NCI-H2081 (cell line): ENCODE data around the gene PDP2.

Experiments used
- DNase-seq, 2 experiments: peaks; one replicate each; lab custom pipeline; 2025; lab: John Stamatoyannopoulos, UW

PDP2 gene

GRCh38 chr16:66935314-66936011, 55.1 kb downstream of the PDP2 start, which contains the start of gene CES2:
TSS of gene CES2 (plus strand) at chr16:66935516. CDS start at chr16:66935636, 120 bp downstream.
- DNase-seq: no peak

DNA sequence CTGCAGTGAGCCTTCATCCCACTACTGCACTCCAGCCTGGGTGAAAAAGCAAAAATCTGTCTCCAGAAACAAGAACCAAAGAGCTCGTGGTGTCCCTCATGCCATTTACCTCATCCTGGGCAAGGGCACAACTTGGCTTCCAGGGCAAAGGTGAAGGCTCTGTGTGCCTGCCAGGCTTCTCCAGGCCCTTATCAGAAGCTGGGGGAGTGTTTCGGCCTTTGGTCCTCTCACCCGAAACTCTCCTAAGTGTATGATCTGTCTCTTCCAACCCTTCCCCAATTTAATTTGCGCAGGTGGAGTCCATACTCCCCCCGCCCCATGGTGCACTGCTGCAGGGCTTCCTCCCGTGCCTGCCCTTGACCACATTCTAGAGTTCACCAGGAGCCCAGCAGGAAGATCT, 56.1 kb downstream of the PDP2 start:
- no peak for DNase-seq

DNA sequence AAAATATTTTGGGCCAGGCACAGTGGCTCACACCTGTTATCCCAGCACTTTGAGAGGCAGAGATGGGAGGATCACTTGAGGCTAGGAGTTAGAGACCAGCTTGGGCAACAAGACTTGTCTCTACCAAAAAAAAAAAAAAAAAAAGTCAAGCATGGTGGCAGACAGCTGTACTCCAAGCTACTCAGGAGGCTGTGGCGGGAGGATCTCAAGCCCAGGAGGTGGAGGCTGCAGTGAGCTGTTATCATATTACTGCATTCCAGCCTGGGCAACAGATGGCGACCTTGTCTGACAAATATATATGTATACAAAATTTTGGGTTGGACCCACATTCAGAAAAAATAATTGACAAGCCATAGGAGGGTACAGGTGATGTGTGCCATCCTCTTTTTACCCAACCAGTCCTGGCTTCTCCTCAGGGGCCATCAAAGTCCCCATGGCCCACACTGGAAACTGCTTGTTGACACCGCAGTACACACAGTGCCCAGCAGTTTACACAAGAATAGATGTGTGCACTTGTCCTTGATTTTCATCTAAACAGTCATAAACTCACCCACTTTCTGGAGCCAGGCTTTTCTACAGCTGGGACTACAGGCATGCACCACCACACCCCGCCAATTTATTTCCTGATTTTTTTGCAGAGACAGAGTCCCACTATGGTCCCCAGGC, 56.7 kb downstream of the PDP2 start:
- no peak for DNase-seq

- no peak for DNase-seq
Observed at GRCh38 chr16:66937725-66938337, 57.5 kb downstream of the PDP2 start.

- no peak for DNase-seq
Observed at GRCh38 chr16:66939366-66939765, 59.1 kb downstream of the PDP2 start.

- DNase-seq: no peak
Observed at GRCh38 chr16:66940236-66940635, 59.9 kb downstream of the PDP2 start.
